Kidney (tissue), 14 donors: ENCODE results near the gene SMAD9. TPM values are rescaled to one million over a fixed set of nuclear protein-coding genes. Genes with fewer than 3 reads are reported as not detected.

ENCODE experiments used
- DNase-seq, 5 donors: peaks; one replicate each; pipeline ENCODE4 v3.0.0-alpha.2; 2013 to 2020
- FAIRE-seq: peaks from 2 replicates; lab custom pipeline; 2012; peaks lifted over from hg19 to GRCh38; lab: Jason Lieb, UNC
- H3K27ac ChIP-seq, 2 donors: one replicate each; pipeline ENCODE4 v1.7.0; 2013; ENCODE audit warnings: low read depth in 2 of 2, low read length in 2 of 2, inconsistent platforms in 1 of 2
- H3K27me3 ChIP-seq: one replicate; pipeline ENCODE4 v1.7.1; 2013; ENCODE audit warnings: low read length, inconsistent platforms; ENCODE audit not compliant: control insufficient read depth, insufficient read depth
- H3K36me3 ChIP-seq, 3 donors: one replicate each; pipeline versions ENCODE4 v1.7.0 to v1.7.1; 2013; ENCODE audit warnings: low read length in 3 of 3, control low read depth in 1 of 3, inconsistent platforms in 1 of 3; ENCODE audit not compliant: insufficient read depth in 3 of 3, control insufficient read depth in 2 of 3
- H3K4me1 ChIP-seq, 3 donors: one replicate each; pipeline versions ENCODE4 v1.7.0 to v1.7.1; 2013; ENCODE audit warnings: low read length in 3 of 3, inconsistent platforms in 1 of 3, low read depth in 1 of 3; ENCODE audit not compliant: control insufficient read depth in 2 of 3, insufficient read depth in 2 of 3
- H3K4me3 ChIP-seq, 3 donors: one replicate each; pipeline versions ENCODE4 v1.7.0 to v1.8.1; 2013; ENCODE audit warnings: low read length in 3 of 3, control low read depth in 1 of 3, inconsistent platforms in 1 of 3
- H3K9ac ChIP-seq, 3 donors: one replicate each; pipeline versions ENCODE4 v1.7.0 to v1.7.1; 2013; ENCODE audit warnings: low read length in 3 of 3, control low read depth in 1 of 3, inconsistent platforms in 1 of 3
- H3K9me3 ChIP-seq, 3 donors: one replicate each; pipeline versions ENCODE4 v1.7.0 to v1.7.1; 2013; ENCODE audit warnings: low read length in 3 of 3, control low read depth in 1 of 3, inconsistent platforms in 1 of 3; ENCODE audit not compliant: control insufficient read depth in 2 of 3, insufficient read depth in 1 of 3
- CTCF ChIP-seq: IDR thresholded peaks from 3 replicates; pipeline ENCODE4 v1.5.1; 2012; ENCODE audit warnings: mild to moderate bottlenecking, moderate library complexity, borderline replicate concordance; ENCODE audit not compliant: insufficient read depth; ENCODE audit errors: extremely low read depth
- intact Hi-C: fragments of 100-400 bp; cut with DNase I; formaldehyde crosslinking; loops from one replicate; pipeline ENCODE4 v1.11.1; 2022
- polyA plus RNA-seq: library from polyadenylated mRNA; stranded (reverse); fragments of 350-450 nt; fragmentation: Illumina TruSeq; extraction: RNeasy Lipid Tissue Mini Kit (QIAGEN cat#74804); gene quantifications from one replicate; pipeline ENCODE4 v1.2.3, GENCODE V29; 2014; ENCODE audit warnings: low read depth, low replicate concordance; ENCODE audit not compliant: insufficient read depth
- total RNA-seq: library from RNA; stranded (reverse); fragmentation: NEBNext Ultra II Directional; extraction: Animal tissue kit (Norgen Biotek cat#: 25700); gene quantifications from one replicate; pipeline ENCODE4 v1.2.1, GENCODE V29; 2021
- donor health status: control.
- donor health status: control.
- donor health status: control.
- donor health status: control.
- donor health status: control.
- donor health status: DM: yes; HTN: yes; CAD: no.
- donor health status: Normal renal cell carcinoma (clear cell type).

The SMAD9 gene
- total and polyA plus RNA-seq, 2 donors from 2014 or later = 3.5 to 13.1 TPM

- no peak for FAIRE-seq
Observed at GRCh38 chr13:36814465-36814864, 105.6 kb downstream of the SMAD9 start.

GRCh38 chr13:36813225-36813624 lies 106.8 kb downstream of the SMAD9 start:
- H3K27me3 ChIP-seq = no peaks in the 10 kb centered on the region
- intact Hi-C loops = no loop called here
- no peak for TF ChIP-seq CTCF
- no peak overlapping the region for H3K9ac ChIP-seq
- no peaks in the 10 kb centered on the region for H3K9me3 ChIP-seq
- no peak for FAIRE-seq
- H3K4me3 ChIP-seq = no peak overlapping the region
- no peak overlapping the region for H3K27ac ChIP-seq
- H3K4me1 ChIP-seq = peaks cover 0 to under 1% (median 0%) of the 10 kb centered on the region in 3 donors
- H3K36me3 ChIP-seq = no peaks in the 10 kb centered on the region
- DNase-seq = no peak

More at GRCh38 chr13:36814465-36814864, 105.6 kb downstream of the SMAD9 start:
- Histone ChIP-seq H3K36me3 (no peaks in the 10 kb centered on the region), H3K4me3 (no peak overlapping the region), H3K9me3 (no peaks in the 10 kb centered on the region), H3K27me3 (no peaks in the 10 kb centered on the region), H3K4me1 (peaks cover 0 to 3% (median 0%) of the 10 kb centered on the region in 3 donors), H3K27ac (no peak overlapping the region), H3K9ac (no peak overlapping the region)
- intact Hi-C loops = no loop called here
- no peak for TF ChIP-seq CTCF
- DNase-seq = peak in 3 of 5 donors; percentile 20 to 84 (median 60)

GRCh38 chr13:36807616-36808015 lies 112.4 kb downstream of the SMAD9 start:
- no peaks in the 10 kb centered on the region for H3K27me3 ChIP-seq
- no peak for FAIRE-seq
- no peak for TF ChIP-seq CTCF

GRCh38 chr13:36806102-36806501 lies 113.9 kb downstream of the SMAD9 start:
- FAIRE-seq = no peak

More at GRCh38 chr13:36807616-36808015, 112.4 kb downstream of the SMAD9 start:
- Histone ChIP-seq H3K36me3 (no peaks in the 10 kb centered on the region), H3K4me1 (no peaks in the 10 kb centered on the region), H3K4me3 (no peak overlapping the region), H3K9me3 (no peaks in the 10 kb centered on the region), H3K27ac (no peak overlapping the region), H3K9ac (no peak overlapping the region)
- no peak for DNase-seq
- intact Hi-C loops = no loop called here

More at GRCh38 chr13:36806102-36806501, 113.9 kb downstream of the SMAD9 start:
- Histone ChIP-seq H3K36me3 (no peaks in the 10 kb centered on the region), H3K4me1 (no peaks in the 10 kb centered on the region), H3K9me3 (no peaks in the 10 kb centered on the region), H3K9ac (no peak overlapping the region), H3K27me3 (no peaks in the 10 kb centered on the region), H3K27ac (no peak overlapping the region), H3K4me3 (no peak overlapping the region)
- TF ChIP-seq CTCF = no peak
- intact Hi-C loops = no loop called here
- DNase-seq = no peak
